Esophagus muscularis mucosa (tissue), 3 donors: Measurements from ENCODE around the gene DUOXA2.

Experiments used
- POLR2AphosphoS5 ChIP-seq, 2 donors: sonication (generic); formaldehyde crosslinking; IDR thresholded peaks; one replicate each; pipeline ENCODE4 v1.6.1; 2017; ENCODE audit warnings: antibody characterized with exemption in 2 of 2
- TF ChIP-seq, protein P1 (sequence below), 3 experiments: fragments of 200-600 bp in 2 of 3; fragments of 450-650 bp in 1 of 3; sonication (generic) in 2 of 3; IDR thresholded peaks; one replicate each; pipeline ENCODE4 v1.5.1; 2017 to 2019; ENCODE audit warnings: antibody characterized with exemption in 3 of 3, mild to moderate bottlenecking in 2 of 3, moderate library complexity in 1 of 3

DNA sequence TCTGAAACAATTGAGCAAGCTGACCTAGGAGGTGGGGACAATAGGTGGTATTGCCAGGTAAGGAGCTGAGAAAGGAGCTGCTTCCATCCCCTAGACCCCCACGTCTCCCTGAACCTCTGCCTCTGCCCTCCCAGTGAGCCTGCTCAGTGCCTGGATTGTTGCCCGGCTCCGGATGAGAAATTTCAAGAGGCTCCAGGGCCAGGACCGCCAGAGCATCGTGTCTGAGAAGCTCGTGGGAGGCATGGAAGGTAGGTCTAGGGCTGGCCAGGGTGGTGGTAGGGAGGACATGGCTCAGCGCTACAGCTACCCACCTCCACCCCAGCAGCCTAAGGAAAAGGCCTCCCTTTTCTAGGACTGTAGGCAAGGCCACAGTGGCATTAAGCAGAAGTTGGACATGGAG lies 28.9 kb downstream of the DUOXA2 start:
- no peak for TF ChIP-seq POLR2AphosphoS5 (IDR thresholded peaks at IDR 0.05)
- TF ChIP-seq, protein P1, sequence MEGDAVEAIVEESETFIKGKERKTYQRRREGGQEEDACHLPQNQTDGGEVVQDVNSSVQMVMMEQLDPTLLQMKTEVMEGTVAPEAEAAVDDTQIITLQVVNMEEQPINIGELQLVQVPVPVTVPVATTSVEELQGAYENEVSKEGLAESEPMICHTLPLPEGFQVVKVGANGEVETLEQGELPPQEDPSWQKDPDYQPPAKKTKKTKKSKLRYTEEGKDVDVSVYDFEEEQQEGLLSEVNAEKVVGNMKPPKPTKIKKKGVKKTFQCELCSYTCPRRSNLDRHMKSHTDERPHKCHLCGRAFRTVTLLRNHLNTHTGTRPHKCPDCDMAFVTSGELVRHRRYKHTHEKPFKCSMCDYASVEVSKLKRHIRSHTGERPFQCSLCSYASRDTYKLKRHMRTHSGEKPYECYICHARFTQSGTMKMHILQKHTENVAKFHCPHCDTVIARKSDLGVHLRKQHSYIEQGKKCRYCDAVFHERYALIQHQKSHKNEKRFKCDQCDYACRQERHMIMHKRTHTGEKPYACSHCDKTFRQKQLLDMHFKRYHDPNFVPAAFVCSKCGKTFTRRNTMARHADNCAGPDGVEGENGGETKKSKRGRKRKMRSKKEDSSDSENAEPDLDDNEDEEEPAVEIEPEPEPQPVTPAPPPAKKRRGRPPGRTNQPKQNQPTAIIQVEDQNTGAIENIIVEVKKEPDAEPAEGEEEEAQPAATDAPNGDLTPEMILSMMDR (IDR thresholded peaks at IDR 0.05) = no peak
